GM12878 (cell line): ENCODE measurements around the gene FIBIN. TPM values are rescaled to one million over a fixed set of nuclear protein-coding genes. Genes with fewer than 3 reads are reported as not detected.

Source experiments
- ATAC-seq: fragments of 200-7000 bp; cut with Tn5 transposase; 3 replicates; pipeline ENCODE4 v1.9.1; 2020; ENCODE audit warnings: mild to moderate bottlenecking, moderate library complexity
- BruUV-seq: library from RNA; stranded (reverse); fragments of 400-500 nt; replicated peaks from 2 replicates; lab custom pipeline; 2021; lab: Mats Ljungman, UMichigan
- CTCF ChIA-PET: fragments of 300-600 bp; sonication (Branson Sonifier 250); formaldehyde crosslinking; extraction: SDS; loops from one replicate; lab custom pipeline; 2021; ENCODE audit warnings: inconsistent platforms; lab: Yijun Ruan, JAX
- POLR2A ChIA-PET: fragments of 350-600 bp; formaldehyde crosslinking; extraction: SDS; loops from one replicate; lab custom pipeline; 2021; ENCODE audit warnings: inconsistent platforms; lab: Charles Lee
- RAD21 ChIA-PET: fragments of 300-600 bp; sonication (Branson Sonifier 250); formaldehyde crosslinking; loops from one replicate; lab custom pipeline; 2023; ENCODE audit warnings: antibody characterized with exemption; ENCODE audit not compliant: unreplicated experiment; lab: Charles Lee
- SMC1A ChIA-PET: fragments of 300-600 bp; sonication (Branson Sonifier 250); formaldehyde crosslinking; loops from one replicate; lab custom pipeline; 2023; ENCODE audit not compliant: unreplicated experiment, uncharacterized antibody; lab: Charles Lee
- DNase-seq: peaks from one replicate; pipeline ENCODE4 v3.0.0-alpha.2; 2011; ENCODE audit warnings: low read depth, low spot score
- FAIRE-seq: peaks from 3 replicates; lab custom pipeline; 2011; peaks lifted over from hg19 to GRCh38; lab: Jason Lieb, UNC
- H2AFZ ChIP-seq: 2 replicates; pipeline ENCODE4 v1.6.0; 2011; ENCODE audit warnings: low read depth, low read length, control low read depth; ENCODE audit not compliant: control insufficient read depth
- H3K27ac ChIP-seq: 2 replicates; pipeline ENCODE4 v1.5.1; 2011; ENCODE audit warnings: control low read depth; ENCODE audit not compliant: control insufficient read depth, insufficient read depth
- H3K27me3 ChIP-seq, 2 experiments: replicated peaks in 1 of 2; 2 replicates each; pipeline versions ENCODE4 v1.6.0 to v1.6.1; 2011; ENCODE audit warnings: low read length in 1 of 2; ENCODE audit not compliant: control insufficient read depth in 2 of 2, insufficient read depth in 2 of 2
- H3K36me3 ChIP-seq, 2 experiments: 2 replicates each; pipeline ENCODE4 v1.5.1; 2011; ENCODE audit warnings: low read length in 1 of 2; ENCODE audit not compliant: control insufficient read depth in 2 of 2, insufficient read depth in 2 of 2
- H3K4me1 ChIP-seq: 2 replicates; pipeline ENCODE4 v1.6.1; 2011; ENCODE audit warnings: mild to moderate bottlenecking, low read length, moderate library complexity, mixed read lengths; ENCODE audit not compliant: control insufficient read depth, insufficient read depth
- H3K4me2 ChIP-seq: 2 replicates; pipeline ENCODE4 v1.6.0; 2011; ENCODE audit warnings: control low read depth; ENCODE audit not compliant: control insufficient read depth, insufficient read depth
- H3K4me3 ChIP-seq: fragments of 200-600 bp; sonication (generic); 2 replicates; pipeline ENCODE4 v1.5.1; 2016
- H3K79me2 ChIP-seq: 2 replicates; pipeline ENCODE4 v1.6.0; 2011; ENCODE audit warnings: low read length; ENCODE audit not compliant: control insufficient read depth, insufficient read depth
- H3K9ac ChIP-seq: 2 replicates; pipeline ENCODE4 v1.8.0; 2011; ENCODE audit warnings: low read length, control low read depth, mixed read lengths; ENCODE audit not compliant: control insufficient read depth, insufficient read depth
- H3K9me3 ChIP-seq: replicated peaks from 3 replicates; pipeline ENCODE4 v1.5.1; 2011; ENCODE audit warnings: mild to moderate bottlenecking, low read length; ENCODE audit not compliant: control insufficient read depth, insufficient read depth
- H4K20me1 ChIP-seq: 2 replicates; pipeline ENCODE4 v1.6.0; 2011; ENCODE audit not compliant: control insufficient read depth, insufficient read depth
- BRCA1 ChIP-seq: IDR thresholded peaks from 2 replicates; pipeline ENCODE4 v1.6.1; 2011; ENCODE audit warnings: low read depth, low read length, improper control_type of control experiment
- GABPA ChIP-seq: IDR thresholded peaks from 2 replicates; pipeline ENCODE4 v1.6.1; 2014; ENCODE audit warnings: antibody characterized with exemption, low read depth, mild to moderate bottlenecking, inconsistent platforms
- IKZF1 ChIP-seq: fragments of 450-650 bp; conservative IDR thresholded peaks from 2 replicates; pipeline ENCODE4 v1.6.1; 2017; ENCODE audit warnings: antibody characterized with exemption, mild to moderate bottlenecking
- MLLT1 ChIP-seq: fragments of 450-650 bp; IDR thresholded peaks from 2 replicates; pipeline ENCODE4 v1.6.1; 2016; ENCODE audit warnings: mild to moderate bottlenecking
- RUNX3 ChIP-seq: IDR thresholded peaks from 2 replicates; pipeline ENCODE4 v1.6.1; 2012; ENCODE audit warnings: low read length, inconsistent platforms
- SIX5 ChIP-seq: IDR thresholded peaks from 2 replicates; pipeline ENCODE4 v1.6.1; 2011; ENCODE audit warnings: mild to moderate bottlenecking, low read depth, low read length, moderate library complexity; ENCODE audit not compliant: severe bottlenecking
- SMAD5 ChIP-seq: IDR thresholded peaks from 2 replicates; pipeline ENCODE4 v1.6.1; 2016; ENCODE audit warnings: antibody characterized with exemption, low read depth
- TAF1 ChIP-seq: IDR thresholded peaks from 2 replicates; pipeline ENCODE4 v1.6.1; 2011; ENCODE audit warnings: mild to moderate bottlenecking, low read depth, low read length, borderline replicate concordance
- ZNF24 ChIP-seq: fragments of 450-650 bp; IDR thresholded peaks from 2 replicates; pipeline ENCODE4 v1.6.1; 2017; ENCODE audit warnings: antibody characterized with exemption, mild to moderate bottlenecking
- WGBS: methylation state at CpG from one replicate; pipeline ENCODE4 v1.1.6; 2016; ENCODE audit warnings: low lambda C conversion rate; ENCODE audit not compliant: insufficient replicate concordance, insufficient coverage; ENCODE audit errors: missing lambda C conversion rate; 5-methylcytosine and 5-hydroxymethylcytosine counted together
- in situ Hi-C: fragments of 300-500 bp; cut with MboI; formaldehyde crosslinking; loops from 9 replicates; pipeline ENCODE4 v1.14.3; 2018; ENCODE audit warnings: mixed read lengths
- intact Hi-C: fragments of 100-400 bp; cut with micrococcal nuclease; formaldehyde crosslinking; loops from one replicate; pipeline ENCODE4 v1.14.2; 2022; ENCODE audit not compliant: unreplicated experiment
- polyA plus RNA-seq, 11 experiments: library from polyadenylated mRNA; depleted of rRNA in 4 of 11; unstranded in 6 of 11; stranded (reverse) in 5 of 11; fragments of >200 nt; fragmentation: Nextera tagmentation in 4 of 11; fragmentation: Illumina TruSeq in 1 of 11; extraction: Ambion mirVana in 4 of 11; extraction: Trizol in 1 of 11; gene quantifications; 1 replicate in 1 of 11; 2 replicates in 10 of 11; pipeline versions ENCODE4 v1.2.1 to v1.2.3, GENCODE V29; 2011 to 2016; ENCODE audit warnings: inconsistent platforms in 2 of 11, missing spikeins in 2 of 11, low read depth in 1 of 11
- total RNA-seq, 4 experiments: library from RNA; depleted of rRNA in 3 of 4; stranded (reverse); fragments of >200 nt in 3 of 4; fragmentation: Illumina TruSeq in 1 of 4; extraction: Trizol in 1 of 4; gene quantifications; 2 replicates each; pipeline versions ENCODE4 v1.2.1 to v1.2.3, GENCODE V29; 2013 to 2021

Gene FIBIN
- total and polyA plus RNA-seq, 10 of the 15 experiments (the other 5 are each of a cell fraction or from before 2014, with no cell fraction given) = not detected

GRCh38 chr11:26995701-26996460 is 2.0 kb downstream of the FIBIN start:
- in situ Hi-C loops (no loop called here), intact Hi-C loops (no loop called here)
- H3K4me2 ChIP-seq = no peak overlapping the region
- DNase-seq (no peak), FAIRE-seq (no peak), ATAC-seq (no peak)
- no peaks in the 10 kb centered on the region for H3K9me3 ChIP-seq
- 0% methylated on average over 1 of the region's 1 CpG for WGBS
- H3K9ac ChIP-seq = no peak overlapping the region
- H3K4me3 ChIP-seq = no peak overlapping the region
- H3K79me2 ChIP-seq = no peaks in the 10 kb centered on the region
- ChIA-PET CTCF (interaction anchor here (1.4 kb wide), 1 partner anchor 16 kb away, joined by 3 read pairs; no protein-coding TSS in a partner anchor), SMC1A (no interaction called here), POLR2A (no interaction called here), RAD21 (no interaction called here)
- no peaks in the 10 kb centered on the region for H3K27me3 ChIP-seq
- H3K27ac ChIP-seq = no peak overlapping the region
- no peaks in the 10 kb centered on the region for H3K4me1 ChIP-seq
- BruUV-seq = no TSS peak
- H3K36me3 ChIP-seq = no peaks in the 10 kb centered on the region
- H2AFZ ChIP-seq = no peak overlapping the region
- no peaks in the 10 kb centered on the region for H4K20me1 ChIP-seq
- TF ChIP-seq IKZF1 = no peak
- TF ChIP-seq SIX5 = no peak
- TF ChIP-seq MLLT1 = no peak
- TF ChIP-seq SMAD5 = no peak
- TF ChIP-seq TAF1 = no peak
- no peak for TF ChIP-seq GABPA
- TF ChIP-seq ZNF24 = no peak
- TF ChIP-seq BRCA1 = no peak
- no peak for TF ChIP-seq RUNX3
